Spleen (tissue), 13 donors: Measurements from ENCODE around the gene MED25. TPM values are rescaled to one million over a fixed set of nuclear protein-coding genes. Genes with fewer than 3 reads are reported as not detected.

Experiments
- DNase-seq: peaks from one replicate; pipeline ENCODE4 v3.0.0-alpha.2; 2020
- H3K27ac ChIP-seq, 8 donors: fragments of 200-600 bp; sonication (generic) in 7 of 8; 1 replicate in 4 of 8; 2 replicates in 4 of 8; pipeline versions ENCODE4 v1.5.0 to v1.8.0; 2016 to 2021; ENCODE audit warnings: inconsistent platforms in 4 of 8, mild to moderate bottlenecking in 4 of 8, moderate library complexity in 1 of 8
- H3K27me3 ChIP-seq, 7 donors: fragments of 200-600 bp; sonication (generic) in 6 of 7; replicated peaks in 1 of 7; 1 replicate in 4 of 7; 2 replicates in 3 of 7; pipeline versions ENCODE4 v1.5.0 to v1.8.0; 2016 to 2021; ENCODE audit warnings: inconsistent platforms in 3 of 7, mild to moderate bottlenecking in 1 of 7
- H3K36me3 ChIP-seq, 6 donors: fragments of 200-600 bp; sonication (generic) in 5 of 6; 1 replicate in 4 of 6; 2 replicates in 2 of 6; pipeline versions ENCODE4 v1.5.0 to v1.8.0; 2016 to 2021; ENCODE audit warnings: inconsistent platforms in 2 of 6
- H3K4me1 ChIP-seq, 6 donors: fragments of 200-600 bp; sonication (generic) in 5 of 6; 1 replicate in 3 of 6; 2 replicates in 3 of 6; pipeline versions ENCODE4 v1.5.0 to v1.8.0; 2016 to 2021; ENCODE audit warnings: inconsistent platforms in 3 of 6
- H3K4me3 ChIP-seq, 8 donors: fragments of 200-600 bp; sonication (generic) in 7 of 8; 1 replicate in 4 of 8; 2 replicates in 4 of 8; pipeline versions ENCODE4 v1.5.0 to v1.8.0; 2016 to 2021; ENCODE audit warnings: inconsistent platforms in 4 of 8, mild to moderate bottlenecking in 4 of 8, moderate library complexity in 2 of 8
- H3K9me3 ChIP-seq, 8 donors: fragments of 200-600 bp; sonication (generic) in 7 of 8; 1 replicate in 4 of 8; 2 replicates in 4 of 8; pipeline versions ENCODE4 v1.5.0 to v1.8.0; 2016 to 2021; ENCODE audit warnings: inconsistent platforms in 4 of 8
- CTCF ChIP-seq, 11 experiments: fragments of 200-600 bp in 7 of 11; fragments of 450-650 bp in 4 of 11; sonication (generic) in 4 of 11; IDR thresholded peaks in 8 of 11; conservative IDR thresholded peaks in 3 of 11; 1 replicate in 7 of 11; 2 replicates in 4 of 11; pipeline versions ENCODE4 v1.4.0 to v1.8.0; 2016 to 2021; ENCODE audit warnings: antibody characterized with exemption in 11 of 11, inconsistent platforms in 4 of 11, mild to moderate bottlenecking in 1 of 11
- POLR2A ChIP-seq, 3 donors: fragments of 450-650 bp; IDR thresholded peaks; one replicate each; pipeline ENCODE4 v1.5.1; 2017; ENCODE audit warnings: antibody characterized with exemption in 3 of 3, mild to moderate bottlenecking in 1 of 3
- POLR2AphosphoS5 ChIP-seq, 3 donors: sonication (generic); formaldehyde crosslinking; IDR thresholded peaks; one replicate each; pipeline ENCODE4 v1.5.1; 2017; ENCODE audit warnings: antibody characterized with exemption in 3 of 3
- WGBS, 5 donors: extraction: QIAGEN DNeasy Blood & Tissue Kit in 3 of 5; methylation state at CpG; one replicate each; pipeline versions ENCODE4 v1.1.5 to v1.1.7; 2013 to 2018; 5-methylcytosine and 5-hydroxymethylcytosine counted together
- intact Hi-C: fragments of 100-400 bp; cut with DNase I; formaldehyde crosslinking; loops from one replicate; pipeline ENCODE4 v1.15.0; 2023; ENCODE audit warnings: low total_unique reads
- long read RNA-seq, 2 donors: transcript quantifications; one replicate each; lab custom pipeline, GENCODE V29; 2026
- polyA plus RNA-seq, 3 donors: library from polyadenylated mRNA; stranded (reverse); fragments of 200-250 nt; gene quantifications; one replicate each; pipeline ENCODE4 v1.2.1, GENCODE V29; 2013
- total RNA-seq, 7 donors: library from RNA; depleted of rRNA in 3 of 7; stranded (reverse); fragments of >200 nt in 3 of 7; fragmentation: NEBNext Ultra II Directional in 4 of 7; extraction: Animal tissue kit (Norgen Biotek cat#: 25700) in 4 of 7; gene quantifications; one replicate each; pipeline versions ENCODE4 v1.1.0 to v1.2.1, GENCODE V29; 2016 to 2021
- donor health status: healthy with polysubstance abuse.
- donor health status: DM: no; HTN: no; CAD: no; lungs with moderate emphysema.
- donor health status: DM: no; HTN: no; CAD: no.
- donor health status: Bipolar disorder and iron deficiency.
- donor health status: healthy.
- donor health status: DM: no; HTN: no; CAD: no.
- donor health status: DM: yes; HTN: yes; CAD: no.

The MED25 gene
- 10 to 100 TPM; 29.4 to 61.0 (median 50.7) TPM for total RNA-seq
- polyA plus RNA-seq, result 10 to 100 TPM; 26.6 to 42.7 (median 35.3) TPM
- long read RNA-seq, donor 1, partial matches to known transcripts, result 0 of 1 reads
- long read RNA-seq, donor 1, other reads (novel, unspliced or antisense), result 0 of 1 reads
- long read RNA-seq, donor 2, partial matches to known transcripts, result 5 of 6 reads
- long read RNA-seq, donor 2, other reads (novel, unspliced or antisense), result 0 of 6 reads

- peaks cover 0 to 24% (median 8%) of the 10 kb centered on the region in 6 donors for H3K36me3 ChIP-seq
- peak; percentile 29 to 77 (median 64) for TF ChIP-seq CTCF (IDR thresholded peaks at IDR 0.05 in 8 of 11, conservative IDR thresholded peaks at IDR 0.05 in 3 of 11)
- TF ChIP-seq POLR2AphosphoS5 (IDR thresholded peaks at IDR 0.05), result peak; percentile 93 to 95 (median 94)
- peak in 2 of 3 donors; percentile 8 to 75 for TF ChIP-seq POLR2A (IDR thresholded peaks at IDR 0.05)
- DNase-seq, result peak; percentile 96
- no peaks in the 10 kb centered on the region for H3K9me3 ChIP-seq
- H3K4me1 ChIP-seq, result peaks cover 14 to 57% (median 37%) of the 10 kb centered on the region in 6 donors
- peak within 1 kb of the TSS; percentile 73 to 99 (median 94) for H3K4me3 ChIP-seq
- H3K27ac ChIP-seq, result peak within 1 kb of the TSS; percentile 82 to 99 (median 98)
- intact Hi-C loops, result no loop called here
- no peaks in the 10 kb centered on the region for H3K27me3 ChIP-seq
- WGBS, 5 donors, result 0 to 1% (median 0%) methylated on average over 24 to 57 of the region's 57 CpGs
These were observed at the start of gene MED25 for GRCh38 chr19:49817964-49818648. MED25 (plus strand) TSS chr19:49818289; CDS start chr19:49818342, 53 bp downstream.

GRCh38 chr19:49770529-49770928, 47.6 kb upstream of the MED25 start:
- 87 to 92% (median 89%) methylated on average over 8 of the region's 8 CpGs for WGBS, 5 donors
- no peak for DNase-seq
- no peak overlapping the region for H3K4me3 ChIP-seq
- peaks cover 0 to 55% (median 0%) of the 10 kb centered on the region in 6 donors for H3K36me3 ChIP-seq
- H3K27ac ChIP-seq, result no peak overlapping the region
- peaks cover 16 to 89% (median 54%) of the 10 kb centered on the region in 6 donors for H3K4me1 ChIP-seq
- no peaks in the 10 kb centered on the region for H3K9me3 ChIP-seq
- H3K27me3 ChIP-seq, result no peaks in the 10 kb centered on the region
- TF ChIP-seq POLR2AphosphoS5 (IDR thresholded peaks at IDR 0.05) (no peak), POLR2A (IDR thresholded peaks at IDR 0.05) (no peak), CTCF (IDR thresholded peaks at IDR 0.05 in 8 of 11, conservative IDR thresholded peaks at IDR 0.05 in 3 of 11) (no peak)
- intact Hi-C loops, result no loop called here

- peak overlapping the region in 2 of 8 donors; percentile 9 to 10 for H3K27ac ChIP-seq
- no peaks in the 10 kb centered on the region for H3K9me3 ChIP-seq
- no peak overlapping the region for H3K4me3 ChIP-seq
- DNase-seq, result no peak
- H3K27me3 ChIP-seq, result no peaks in the 10 kb centered on the region
- peaks cover 0 to 67% (median 0%) of the 10 kb centered on the region in 6 donors for H3K36me3 ChIP-seq
- peaks cover 16 to 94% (median 50%) of the 10 kb centered on the region in 6 donors for H3K4me1 ChIP-seq
- intact Hi-C loops, result no loop called here
- 78 to 90% (median 84%) methylated on average over 11 to 13 of the region's 13 CpGs for WGBS, 5 donors
- TF ChIP-seq POLR2AphosphoS5 (IDR thresholded peaks at IDR 0.05) (no peak), POLR2A (IDR thresholded peaks at IDR 0.05) (no peak)
These were observed 46.4 kb upstream of the MED25 start for GRCh38 chr19:49771674-49772139.

GRCh38 chr19:49772850-49773432, 45.1 kb upstream of the MED25 start:
- H3K27ac ChIP-seq, result peak overlapping the region in 2 of 8 donors; percentile 5 to 6
- H3K9me3 ChIP-seq, result no peaks in the 10 kb centered on the region
- H3K36me3 ChIP-seq, result peaks cover 0 to 77% (median 0%) of the 10 kb centered on the region in 6 donors
- H3K4me3 ChIP-seq, result no peak overlapping the region
- intact Hi-C loops, result no loop called here
- no peaks in the 10 kb centered on the region for H3K27me3 ChIP-seq
- 88 to 96% (median 92%) methylated on average over 10 of the region's 10 CpGs for WGBS, 5 donors
- TF ChIP-seq CTCF (IDR thresholded peaks at IDR 0.05 in 8 of 11, conservative IDR thresholded peaks at IDR 0.05 in 3 of 11) (no peak), POLR2A (IDR thresholded peaks at IDR 0.05) (no peak), POLR2AphosphoS5 (IDR thresholded peaks at IDR 0.05) (no peak)
- DNase-seq, result no peak
- H3K4me1 ChIP-seq, result peaks cover 10 to 96% (median 45%) of the 10 kb centered on the region in 6 donors
